ENCODE data around the gene AGAP1.

Gene AGAP1

GRCh38 chr2:235533198-235533597 is 39.4 kb downstream of the AGAP1 start:
- no peak for DNase-seq (ENCODE audit: low read depth)

- no peak for DNase-seq (ENCODE audit: low read depth)
These were observed 40.0 kb downstream of the AGAP1 start for GRCh38 chr2:235533616-235534385.

GRCh38 chr2:235534678-235535422 is 41.0 kb downstream of the AGAP1 start:
- no peak for DNase-seq (ENCODE audit: low read depth)

- DNase-seq (ENCODE audit: low read depth) = no peak
These were observed 41.7 kb downstream of the AGAP1 start for GRCh38 chr2:235535423-235536130.

- no peak for DNase-seq (ENCODE audit: low read depth)
These were observed 42.9 kb downstream of the AGAP1 start for GRCh38 chr2:235536711-235537110.

- no peak for DNase-seq (ENCODE audit: low read depth)
These were observed 43.3 kb downstream of the AGAP1 start for GRCh38 chr2:235537186-235537585.

GRCh38 chr2:235537587-235537986 is 43.7 kb downstream of the AGAP1 start:
- DNase-seq (ENCODE audit: low read depth) = no peak

- DNase-seq (ENCODE audit: low read depth) = no peak
These were observed 44.3 kb downstream of the AGAP1 start for GRCh38 chr2:235538144-235538639.

GRCh38 chr2:235538981-235539380 is 45.1 kb downstream of the AGAP1 start:
- no peak for DNase-seq (ENCODE audit: low read depth)

GRCh38 chr2:235539773-235540172 is 45.9 kb downstream of the AGAP1 start:
- DNase-seq (ENCODE audit: low read depth) = no peak

- no peak for DNase-seq (ENCODE audit: low read depth)
These were observed 47.2 kb downstream of the AGAP1 start for GRCh38 chr2:235541016-235541415.

- DNase-seq (ENCODE audit: low read depth) = no peak
These were observed 48.2 kb downstream of the AGAP1 start for GRCh38 chr2:235541838-235542549.

GRCh38 chr2:235542733-235543127 is 48.9 kb downstream of the AGAP1 start:
- no peak for DNase-seq (ENCODE audit: low read depth)

- DNase-seq (ENCODE audit: low read depth) = no peak
These were observed 49.4 kb downstream of the AGAP1 start for GRCh38 chr2:235543128-235543750.

- DNase-seq (ENCODE audit: low read depth) = no peak
These were observed 50.2 kb downstream of the AGAP1 start for GRCh38 chr2:235543851-235544688.

GRCh38 chr2:235544689-235544969 is 50.8 kb downstream of the AGAP1 start:
- no peak for DNase-seq (ENCODE audit: low read depth)

- DNase-seq (ENCODE audit: low read depth) = no peak
These were observed 51.7 kb downstream of the AGAP1 start for GRCh38 chr2:235545339-235546150.

- DNase-seq (ENCODE audit: low read depth) = no peak
These were observed 52.2 kb downstream of the AGAP1 start for GRCh38 chr2:235546151-235546435.

GRCh38 chr2:235546436-235546835 is 52.6 kb downstream of the AGAP1 start:
- DNase-seq (ENCODE audit: low read depth) = no peak

- DNase-seq (ENCODE audit: low read depth) = no peak
These were observed 56.0 kb downstream of the AGAP1 start for GRCh38 chr2:235549735-235550377.

All from activated gamma-delta T cell treated with anti-CD3 and anti-CD28 coated beads, Interleukin-2, amount 50 U/mL, for 16 hours (primary cell).